Dermis microvascular lymphatic vessel endothelial cell (primary cell): ENCODE data around the gene SH2B2. TPM values are rescaled to one million over a fixed set of nuclear protein-coding genes. Genes with fewer than 3 reads are reported as not detected.

Experiments
- DNase-seq, 2 donors: peaks; one replicate each; pipeline versions ENCODE4 v3.0.0 to v3.0.0-alpha.2; 2010; ENCODE audit warnings: low read depth in 2 of 2
- total RNA-seq: library from RNA; depleted of rRNA; stranded (reverse); fragments of >200 nt; gene quantifications from 2 replicates; pipeline ENCODE4 v1.2.1, GENCODE V29; 2014

SH2B2 gene
- total RNA-seq, 1 donor from 2014 or later = 0.51 TPM

GRCh38 chr7:102266541-102266940 lies 20.1 kb upstream of the SH2B2 start:
- no peak for DNase-seq

GRCh38 chr7:102268635-102269034 lies 18.0 kb upstream of the SH2B2 start:
- no peak for DNase-seq

- no peak for DNase-seq
Observed at GRCh38 chr7:102270178-102270887, 16.3 kb upstream of the SH2B2 start.

GRCh38 chr7:102271158-102271798 lies 15.4 kb upstream of the SH2B2 start:
- DNase-seq = no peak

GRCh38 chr7:102272075-102272916 lies 14.4 kb upstream of the SH2B2 start:
- peak; percentile 55 to 70 for DNase-seq

- no peak for DNase-seq
Observed at GRCh38 chr7:102272917-102273748, 13.5 kb upstream of the SH2B2 start.

GRCh38 chr7:102273749-102274712 lies 12.6 kb upstream of the SH2B2 start:
- no peak for DNase-seq

GRCh38 chr7:102275123-102275703 lies 11.5 kb upstream of the SH2B2 start:
- no peak for DNase-seq

- no peak for DNase-seq
Observed at GRCh38 chr7:102277901-102278300, 8.8 kb upstream of the SH2B2 start.

- DNase-seq = peak; percentile 25 to 65
Observed at GRCh38 chr7:102279537-102280400, 6.9 kb upstream of the SH2B2 start.

- no peak for DNase-seq
Observed at GRCh38 chr7:102280521-102280920, 6.1 kb upstream of the SH2B2 start.

GRCh38 chr7:102281785-102282184 lies 4.9 kb upstream of the SH2B2 start:
- DNase-seq = no peak

- DNase-seq = no peak
Observed at GRCh38 chr7:102282465-102283362, 4.0 kb upstream of the SH2B2 start.

GRCh38 chr7:102283477-102284189 lies 3.0 kb upstream of the SH2B2 start:
- no peak for DNase-seq

- no peak for DNase-seq
Observed at GRCh38 chr7:102284399-102284798, 2.3 kb upstream of the SH2B2 start.

GRCh38 chr7:102284891-102285539 lies 1.7 kb upstream of the SH2B2 start:
- no peak for DNase-seq
